GM18858 (cell line): Measurements from ENCODE around the gene RGS3.
A peak's percentile ranks its signal among the peaks of the same experiment; 100 is the strongest.

Source experiments
- ATAC-seq: cut with Tn5 transposase; IDR thresholded peaks from one replicate; pipeline ENCODE4 v1.9.1; 2021; ENCODE audit not compliant: unreplicated experiment

Gene RGS3

DNA sequence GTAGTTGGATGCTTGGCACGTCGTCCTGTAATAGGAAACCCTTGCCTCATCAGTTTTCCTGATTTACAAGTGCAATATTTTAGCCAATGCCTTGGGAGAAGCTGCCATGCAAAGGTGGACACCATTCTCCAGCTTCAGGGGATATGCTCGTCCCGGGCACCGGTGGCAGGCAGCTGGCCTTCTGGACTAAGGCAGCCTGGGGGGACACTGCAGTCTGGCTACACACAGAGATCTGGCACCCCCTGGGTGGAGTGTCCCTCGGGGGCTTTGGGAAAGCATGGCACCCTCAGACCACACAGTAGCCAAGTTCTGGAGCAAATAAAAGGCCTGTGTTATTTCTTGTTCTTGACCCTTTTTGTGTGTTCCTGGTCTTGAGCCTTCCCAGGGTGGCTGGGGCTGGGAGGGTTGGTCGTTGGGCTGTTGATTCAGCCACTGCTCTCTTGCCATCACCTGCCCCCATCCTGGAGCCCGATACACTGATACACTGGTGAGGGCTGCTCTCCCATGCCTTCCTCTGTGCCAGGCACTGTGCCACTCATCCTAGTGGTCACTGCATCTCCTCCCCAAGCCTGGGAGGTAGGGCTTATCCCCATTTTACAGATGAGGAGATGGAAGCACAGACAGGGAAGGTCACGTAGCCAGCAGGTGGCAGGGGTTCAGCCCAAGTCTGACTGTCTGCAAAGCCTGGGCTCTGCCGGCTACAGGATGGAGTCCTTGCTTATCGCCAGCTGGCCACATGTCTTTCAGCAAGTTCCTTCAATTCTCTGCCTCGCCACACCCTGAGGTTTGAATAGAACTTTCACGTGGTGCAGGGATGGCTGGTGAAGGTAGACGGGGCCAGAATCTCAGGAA lies 134.1 kb downstream of the RGS3 start:
- ATAC-seq = no peak

DNA sequence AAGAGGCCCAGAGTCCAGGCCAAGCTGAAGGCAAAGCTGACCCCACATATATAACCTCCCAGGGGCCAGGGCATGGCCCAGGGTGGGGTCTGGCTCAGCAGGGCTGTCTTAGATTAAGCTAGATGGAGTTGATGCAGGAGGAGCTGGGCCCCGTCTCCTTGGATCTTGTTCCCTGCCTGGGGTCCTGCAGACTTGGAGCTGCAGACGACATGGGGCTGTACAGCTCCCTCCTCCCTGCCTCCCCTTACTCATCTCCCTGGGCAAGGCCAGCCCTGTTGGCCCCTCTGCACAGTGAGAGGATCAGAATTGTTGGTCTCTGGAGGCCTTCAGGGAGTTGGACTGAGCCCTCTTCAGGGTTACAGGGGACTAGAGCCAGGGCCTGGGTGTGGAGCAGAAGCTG lies 134.9 kb downstream of the RGS3 start:
- no peak for ATAC-seq

DNA sequence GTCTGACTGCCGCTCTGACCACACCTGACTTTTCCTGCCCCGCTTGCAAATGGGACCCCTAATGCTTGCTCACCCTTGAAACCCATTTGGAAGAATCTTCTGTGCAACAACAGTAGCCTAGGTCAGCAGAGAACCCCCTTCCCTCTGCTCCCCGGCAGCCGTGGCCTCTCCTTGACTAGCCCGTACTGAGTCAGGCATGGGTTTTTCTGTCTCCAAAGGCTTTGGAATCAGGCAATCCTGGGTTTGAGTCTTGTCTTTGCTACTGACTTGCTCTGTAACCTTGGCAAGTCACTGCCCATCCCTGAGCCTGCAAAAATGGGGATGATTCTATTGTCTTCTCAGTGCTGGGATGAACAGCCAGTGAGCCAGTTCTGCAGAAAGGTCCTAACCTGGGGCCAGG lies 135.4 kb downstream of the RGS3 start:
- no peak for ATAC-seq

DNA sequence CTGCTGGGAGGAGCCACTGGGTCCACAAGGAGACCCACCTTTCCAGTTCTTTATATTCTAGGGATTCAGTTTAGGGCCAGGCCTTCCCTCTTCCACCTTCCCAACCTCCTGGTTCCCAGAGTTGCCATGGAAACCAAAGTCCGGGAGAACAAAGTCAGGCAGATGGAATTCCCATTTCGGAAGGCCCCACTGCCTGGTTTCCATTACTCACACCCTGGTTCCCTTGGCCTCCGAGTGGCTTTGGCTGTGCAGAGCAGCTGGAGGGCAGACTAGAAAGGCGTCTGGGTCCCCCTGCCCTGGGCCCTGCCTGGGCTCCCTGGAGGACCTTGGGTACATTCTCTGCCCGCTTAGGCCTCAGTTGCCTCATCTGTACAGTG lies 136.1 kb downstream of the RGS3 start:
- ATAC-seq = no peak

GRCh38 chr9:113600023-113600823 lies 136.7 kb downstream of the RGS3 start:
- no peak for ATAC-seq

- ATAC-seq = no peak
Observed at GRCh38 chr9:113600871-113601614, 137.5 kb downstream of the RGS3 start.

DNA sequence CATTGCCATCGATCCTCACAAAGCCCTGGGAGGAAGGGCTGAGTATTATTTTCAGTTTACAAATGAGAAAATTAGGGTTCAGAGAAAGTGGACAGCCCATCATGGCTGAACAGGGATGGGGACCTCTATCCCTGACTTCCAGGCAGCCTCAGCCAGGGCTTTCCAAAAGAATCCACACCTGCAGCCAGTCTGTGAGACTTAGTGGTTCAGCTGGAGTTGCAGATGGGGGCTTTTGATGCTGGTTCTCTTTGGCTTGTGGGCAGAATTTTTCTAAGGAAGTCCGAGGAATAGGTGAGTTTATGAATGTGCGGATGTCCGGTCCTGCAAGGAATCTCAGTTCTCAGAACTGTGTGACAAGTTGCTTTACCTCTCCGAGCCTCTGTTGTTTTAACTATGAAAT lies 138.1 kb downstream of the RGS3 start:
- no peak for ATAC-seq

DNA sequence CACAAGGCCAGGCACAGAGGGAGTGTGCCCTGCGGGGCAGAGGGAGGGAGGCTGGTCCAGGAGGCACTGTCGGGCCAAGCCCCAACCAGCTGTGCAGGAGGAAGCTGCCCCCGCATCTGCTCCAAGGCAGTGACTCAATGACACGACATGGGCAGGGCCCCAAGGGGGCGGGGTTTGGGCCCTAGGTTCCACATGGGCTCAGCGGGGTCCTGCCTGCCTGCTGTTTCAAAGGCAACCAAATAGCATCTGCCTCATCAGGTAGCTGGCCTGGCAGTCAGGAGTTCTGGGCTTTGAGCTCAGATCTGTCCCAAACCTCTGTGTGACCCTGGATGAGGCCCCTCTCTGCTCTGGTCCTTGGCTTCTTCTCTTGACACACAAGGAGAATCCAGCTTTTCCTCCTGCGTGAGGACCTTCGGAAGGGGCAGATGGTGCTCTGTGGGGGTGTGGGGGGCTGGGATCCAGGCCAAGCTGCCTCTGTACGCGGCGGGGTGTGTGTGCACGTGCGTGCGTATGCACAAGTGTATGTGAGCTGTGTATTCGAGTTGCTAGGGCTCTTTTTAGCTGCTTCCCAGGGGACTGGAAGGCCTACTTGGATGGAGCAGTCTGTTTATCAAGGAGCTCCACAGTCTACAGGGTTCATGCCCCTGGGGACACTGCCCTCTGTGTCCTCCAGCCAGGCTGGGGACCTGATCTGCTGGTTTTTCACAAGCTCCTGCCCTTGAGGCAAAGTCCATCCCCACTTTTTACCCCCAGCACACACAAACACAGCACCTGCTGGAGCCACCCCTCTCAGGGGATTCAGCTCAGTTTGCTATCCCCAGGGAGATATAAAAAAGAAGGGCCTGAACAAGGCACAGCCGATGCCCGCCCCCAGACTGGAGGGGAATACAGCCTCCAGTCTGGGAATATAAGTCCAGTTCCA lies 138.9 kb downstream of the RGS3 start:
- ATAC-seq = peak; percentile 82

- ATAC-seq = no peak
Observed at GRCh38 chr9:113603048-113603375, 139.5 kb downstream of the RGS3 start.

GRCh38 chr9:113603773-113604172 lies 140.2 kb downstream of the RGS3 start:
- ATAC-seq = no peak

- no peak for ATAC-seq
Observed at GRCh38 chr9:113604393-113604792, 140.9 kb downstream of the RGS3 start.

- no peak for ATAC-seq
Observed at GRCh38 chr9:113606510-113606909, 143.0 kb downstream of the RGS3 start.

GRCh38 chr9:113608082-113608685 lies 144.7 kb downstream of the RGS3 start:
- no peak for ATAC-seq

DNA sequence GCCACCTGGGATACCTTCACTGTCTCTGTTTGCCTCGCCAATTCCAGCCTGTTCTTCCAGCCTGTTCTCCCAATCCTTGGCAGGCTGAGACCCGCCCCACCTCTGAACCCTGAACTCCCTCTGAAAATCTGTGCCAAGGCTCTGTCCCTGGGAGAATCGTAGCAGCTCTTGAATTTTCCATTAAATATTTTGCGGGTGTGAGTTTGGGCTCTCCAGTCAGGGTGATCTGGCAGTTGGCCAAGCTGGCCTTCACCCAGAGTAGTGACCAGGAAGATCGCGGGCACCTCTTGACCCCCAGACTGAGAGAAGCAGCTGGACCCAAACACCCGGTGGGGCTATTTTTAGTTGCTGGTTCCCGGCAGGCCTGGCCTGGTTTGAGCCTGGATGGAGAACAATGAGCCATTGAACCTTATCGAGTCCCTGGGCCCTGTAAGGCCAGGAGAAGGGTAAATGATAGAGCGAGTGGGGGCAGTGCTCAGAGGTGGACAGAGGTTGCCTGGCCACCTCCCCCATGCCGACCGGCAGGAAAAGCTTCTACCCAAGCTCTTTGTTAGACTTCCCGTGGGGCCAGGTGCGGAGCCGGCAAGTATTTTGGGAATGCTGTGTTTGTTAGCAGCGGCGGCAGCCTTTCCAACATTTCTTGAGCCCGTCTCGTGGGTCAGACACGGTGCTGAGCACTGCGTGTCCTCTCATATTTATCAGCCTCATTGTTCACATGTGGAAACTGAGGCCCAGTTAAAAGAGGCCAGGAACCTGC lies 146.2 kb downstream of the RGS3 start:
- no peak for ATAC-seq

DNA sequence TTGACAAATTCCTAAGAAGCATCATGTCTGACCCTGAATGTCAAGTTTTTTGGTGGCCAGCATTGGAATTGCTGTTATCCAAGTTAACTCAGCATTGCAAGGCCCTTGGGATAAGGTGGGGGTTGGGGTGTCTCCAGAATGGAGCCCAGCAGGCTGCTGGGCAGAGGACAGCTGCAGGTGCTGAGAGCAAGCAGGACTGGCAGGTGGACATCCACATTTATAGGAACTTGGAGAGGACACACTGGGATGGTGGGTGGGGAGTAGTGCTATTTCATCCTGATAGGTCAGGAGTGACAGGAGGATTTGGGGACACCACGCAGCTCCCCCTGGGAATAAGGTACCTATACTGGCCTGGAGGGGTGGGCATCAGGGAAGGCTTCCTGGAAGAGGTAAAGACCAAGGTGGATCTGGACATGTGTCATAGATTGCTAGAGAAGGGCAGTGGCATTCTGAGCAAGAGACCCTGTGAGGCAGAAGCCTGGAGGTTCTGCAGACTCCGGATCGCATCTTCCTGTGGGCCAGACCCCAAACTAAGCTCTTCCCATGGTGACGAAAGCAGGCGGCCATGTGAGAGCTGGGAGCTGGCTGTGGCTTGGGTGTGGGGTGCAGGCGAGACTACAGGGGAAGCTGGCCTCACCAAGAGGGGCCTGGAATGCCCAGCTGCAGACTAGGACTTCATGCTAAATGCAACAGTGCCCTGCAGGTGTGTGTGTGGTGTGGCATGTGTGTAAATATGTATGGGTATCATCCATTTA lies 148.1 kb downstream of the RGS3 start:
- ATAC-seq = no peak

DNA sequence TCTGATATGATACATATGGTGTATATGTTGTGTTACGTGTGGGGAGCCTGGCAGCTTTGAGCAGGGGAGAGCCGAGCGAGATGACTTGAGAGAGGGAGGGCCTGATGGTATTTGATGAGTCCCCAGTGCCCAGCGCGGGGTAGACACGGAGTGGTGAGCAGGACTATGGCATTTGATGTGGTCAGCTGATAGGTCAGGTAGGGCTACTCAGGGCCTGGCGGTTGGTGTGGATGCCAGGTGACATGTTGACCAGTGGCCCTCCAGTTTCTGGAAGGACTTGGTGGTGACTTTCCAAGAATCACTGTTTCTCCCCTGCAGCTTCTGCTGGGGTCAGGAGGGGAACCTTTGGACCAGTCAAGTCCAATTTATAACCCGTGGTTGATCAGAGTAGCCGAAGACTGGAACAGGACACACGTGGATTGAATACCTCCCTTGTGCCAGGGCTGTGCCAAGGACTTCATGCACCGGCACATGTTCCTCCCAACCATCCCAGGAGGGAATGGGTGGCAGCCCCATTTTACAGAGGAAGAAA lies 148.8 kb downstream of the RGS3 start:
- no peak for ATAC-seq

DNA sequence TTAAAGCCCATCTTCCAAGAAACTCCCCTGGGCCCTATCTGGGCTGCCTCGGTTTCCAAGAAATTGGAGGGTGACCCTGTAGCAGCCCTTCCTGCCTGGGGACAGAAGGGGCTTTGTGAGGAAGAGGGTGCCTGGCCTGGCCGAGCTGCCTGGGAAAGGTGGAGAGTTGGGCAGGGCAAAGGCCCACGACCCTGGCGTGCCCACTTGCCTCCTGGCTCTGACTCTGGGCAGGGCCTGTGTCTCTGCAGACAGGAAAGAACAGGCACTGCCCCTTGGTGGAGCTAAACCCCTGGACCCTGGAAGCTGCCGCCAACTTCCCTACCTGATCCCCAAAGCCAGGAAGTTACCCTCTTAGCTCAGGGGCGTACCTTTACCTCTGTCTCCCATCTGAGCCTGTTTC lies 149.3 kb downstream of the RGS3 start:
- no peak for ATAC-seq

GRCh38 chr9:113613815-113614413 lies 150.4 kb downstream of the RGS3 start:
- ATAC-seq = no peak
